HG03521 (cell line): ENCODE results near the gene RAB22A.
"Not testable (repeated sequence)": the region's sequence is repeated elsewhere in the genome, so short reads cannot be mapped to it uniquely, and the experiment has no call there.

Experiments
- ATAC-seq: cut with Tn5 transposase; IDR thresholded peaks from one replicate; pipeline ENCODE4 v1.9.1; 2021; ENCODE audit warnings: mild to moderate bottlenecking, moderate library complexity; ENCODE audit not compliant: unreplicated experiment

RAB22A gene

DNA sequence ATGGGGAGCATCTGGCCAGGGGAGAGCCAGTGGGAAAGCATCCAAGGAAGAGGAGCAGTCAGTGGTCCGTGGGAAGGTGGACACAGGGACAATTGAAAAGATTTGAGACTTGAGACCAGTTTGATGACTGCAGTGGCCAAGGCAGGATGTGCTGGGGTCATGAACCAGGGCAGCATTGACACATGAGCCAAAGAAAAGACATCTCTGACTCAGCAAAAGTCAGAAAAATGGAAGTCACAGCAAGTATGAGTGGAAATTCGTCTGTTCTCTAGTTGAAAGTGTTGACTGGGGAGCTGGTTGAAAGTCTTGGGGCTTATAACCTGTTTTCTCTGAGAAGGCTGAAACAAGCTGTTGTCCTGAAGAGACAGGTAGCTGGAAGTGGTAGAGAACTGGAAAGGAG, 31.3 kb downstream of the RAB22A start:
- no peak for ATAC-seq

DNA sequence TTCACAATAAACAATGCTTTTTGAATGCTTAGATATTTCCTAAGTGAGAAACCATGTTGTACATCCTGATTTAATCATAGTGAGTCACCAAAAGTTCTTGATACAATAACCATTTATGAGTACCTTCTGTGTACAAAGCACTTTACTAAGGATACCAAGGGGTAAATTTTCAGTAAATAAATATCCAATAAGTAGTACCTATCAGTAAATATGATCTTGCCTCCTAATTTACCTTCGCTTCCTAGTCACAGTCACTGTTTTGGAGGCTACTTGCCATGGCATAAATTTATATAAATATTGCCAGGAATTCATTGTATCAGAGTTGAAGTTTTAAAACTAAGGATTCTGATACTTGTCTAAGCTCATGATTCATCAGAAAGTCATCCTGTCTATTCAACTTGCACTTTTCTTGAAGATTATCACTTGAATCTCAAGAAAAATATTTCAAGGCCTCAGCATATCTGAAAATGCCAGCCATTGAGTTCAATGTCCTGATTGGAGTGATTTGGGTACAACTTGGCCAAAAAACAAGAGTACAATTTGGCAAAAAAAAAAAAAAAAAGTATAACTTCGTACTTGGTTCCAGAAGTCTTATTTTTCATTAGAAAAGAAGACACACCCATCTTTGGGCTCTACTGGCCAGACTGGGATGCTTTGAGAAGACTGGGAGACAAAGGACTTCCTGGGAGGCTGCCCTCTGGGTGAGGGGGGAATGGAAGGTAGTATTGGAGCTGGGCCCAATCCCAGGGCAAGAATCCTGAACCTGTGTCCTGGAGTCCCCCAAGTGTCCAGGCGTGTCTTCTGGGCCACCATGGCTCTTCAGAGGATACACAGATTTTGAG, 32.8 kb downstream of the RAB22A start:
- ATAC-seq: no peak

DNA sequence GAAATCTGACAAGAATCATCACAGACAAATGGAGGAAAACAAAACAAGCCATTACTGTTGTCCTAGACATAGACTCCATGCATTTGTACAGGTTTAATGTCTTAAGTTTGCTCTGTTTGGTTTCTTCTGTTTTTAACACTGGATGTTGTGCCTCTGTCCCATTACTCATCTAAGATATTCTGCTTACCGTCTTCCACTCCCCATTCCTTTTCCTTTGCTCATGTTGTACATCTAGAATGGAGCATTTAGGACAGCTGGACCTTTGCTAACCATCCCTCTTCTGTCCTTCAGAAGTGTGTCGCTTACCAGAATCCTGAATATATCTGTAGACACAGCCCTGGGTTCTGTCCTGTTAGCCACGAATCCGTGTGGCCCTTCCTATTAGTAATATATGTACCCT, 35.2 kb downstream of the RAB22A start:
- no peak for ATAC-seq

DNA sequence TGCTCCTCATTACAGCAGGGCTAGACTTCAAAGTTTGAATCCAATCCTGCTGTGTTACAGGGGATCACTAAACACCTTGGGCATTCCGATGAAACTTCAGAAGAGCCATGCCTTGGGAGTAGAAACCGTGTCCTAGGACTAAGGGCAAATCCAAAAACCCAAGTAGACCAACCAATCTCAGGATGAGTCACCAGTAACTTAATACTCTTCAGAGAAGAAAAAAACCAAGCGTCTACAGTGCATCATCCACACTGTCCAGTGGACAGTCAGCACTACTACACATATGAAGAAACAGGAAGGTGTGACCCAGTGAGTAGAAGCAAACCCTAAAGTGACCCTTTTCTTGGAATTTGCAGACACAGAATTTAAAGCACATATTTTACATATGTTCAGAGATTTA, 40.1 kb downstream of the RAB22A start:
- no peak for ATAC-seq

GRCh38 chr20:58352468-58352867, 43.0 kb downstream of the RAB22A start:
- ATAC-seq: no peak

DNA sequence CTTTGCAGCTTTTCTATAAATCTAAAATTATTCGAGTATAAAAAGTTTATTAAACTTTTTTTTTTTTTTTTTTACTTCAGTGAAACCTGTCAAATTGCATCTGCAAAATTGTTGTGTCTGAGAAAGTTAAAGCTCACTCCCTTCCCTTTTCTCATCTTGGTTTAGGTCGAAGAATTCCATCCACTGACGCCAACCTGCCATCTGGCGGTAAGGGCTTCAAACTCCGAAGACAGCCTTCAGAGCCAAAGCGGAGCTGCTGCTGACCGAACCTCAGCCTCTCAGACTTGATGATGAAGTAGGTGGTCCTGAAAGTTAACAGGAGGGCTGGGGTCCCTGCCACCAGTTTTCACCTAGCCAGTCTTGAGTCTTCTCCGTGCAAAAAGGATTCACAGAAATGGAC, 49.9 kb downstream of the RAB22A start:
- ATAC-seq: no peak

GRCh38 chr20:58360936-58361335, 51.4 kb downstream of the RAB22A start:
- ATAC-seq: no peak

DNA sequence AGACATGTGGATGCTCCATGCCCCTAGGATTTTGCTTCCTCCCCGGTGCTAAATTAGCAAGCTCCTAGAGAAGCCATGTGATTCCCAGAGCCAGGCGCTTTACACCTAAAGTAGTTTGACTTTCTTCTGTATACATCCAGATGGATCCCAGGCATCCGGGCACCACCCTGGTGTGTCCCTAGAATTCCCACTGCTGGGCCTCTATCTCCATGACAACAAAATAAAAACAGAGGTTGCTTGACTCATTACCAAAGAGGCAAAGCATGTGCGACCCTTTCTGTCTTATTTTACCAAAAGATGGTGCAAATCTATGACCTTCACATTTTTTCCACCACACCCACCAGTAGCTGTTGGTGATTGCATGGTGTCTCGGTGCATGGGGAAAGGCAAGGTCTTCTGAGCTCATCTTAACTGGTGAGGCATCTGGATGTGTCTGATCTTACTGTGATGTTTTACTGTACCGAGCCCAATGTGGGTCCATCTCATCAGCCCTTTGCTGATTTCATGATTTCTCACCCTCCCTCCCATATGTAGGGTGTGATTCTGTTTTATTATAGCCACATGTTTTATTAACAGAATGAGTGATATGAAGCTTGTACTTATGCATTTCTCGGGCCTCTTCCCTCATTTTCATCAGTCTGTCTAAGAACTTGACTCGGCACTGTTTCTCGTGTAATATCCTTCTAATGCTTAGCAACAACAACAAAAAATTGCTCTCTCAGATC, 52.1 kb downstream of the RAB22A start:
- no peak for ATAC-seq

- no peak for ATAC-seq
Observed at GRCh38 chr20:58362206-58362516, 52.6 kb downstream of the RAB22A start.

DNA sequence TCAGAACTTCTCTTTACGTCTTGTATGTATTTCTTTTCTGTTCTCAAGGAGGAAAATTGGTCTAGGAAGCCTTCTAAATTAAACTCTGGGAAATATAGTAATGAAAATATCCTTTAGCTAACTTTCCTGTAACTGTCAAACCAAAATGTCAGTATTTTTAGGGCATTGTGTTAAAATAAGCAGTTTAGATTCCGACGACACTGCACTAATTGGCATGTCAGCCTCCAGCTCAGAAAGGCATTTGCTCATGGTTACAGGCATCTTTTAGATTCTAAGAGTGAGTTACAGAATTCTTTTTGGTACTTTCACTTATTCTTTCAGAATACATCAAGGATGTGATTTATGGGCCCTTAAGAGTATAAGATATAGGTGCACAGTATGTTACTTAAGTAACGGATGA, 53.5 kb downstream of the RAB22A start:
- ATAC-seq: no peak

DNA sequence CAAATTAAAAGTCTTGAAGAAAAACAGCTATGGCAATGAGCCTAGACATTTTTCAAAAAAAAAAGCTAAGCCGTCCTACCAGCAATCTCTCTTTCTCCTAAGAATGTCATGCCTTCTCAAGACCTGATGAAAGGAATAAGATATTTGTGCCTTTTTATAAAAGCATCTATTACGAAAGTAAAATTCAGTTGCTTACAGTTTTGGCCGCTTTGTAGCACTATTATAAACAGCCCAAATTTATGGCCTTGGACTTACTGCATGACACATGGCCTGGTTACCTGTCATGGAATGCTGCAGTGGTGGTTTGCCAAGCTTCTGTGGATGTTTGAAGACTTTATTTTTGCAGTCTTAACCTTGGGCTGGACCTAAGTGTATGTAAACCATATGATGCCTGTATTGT, 57.4 kb downstream of the RAB22A start:
- ATAC-seq: no peak

DNA sequence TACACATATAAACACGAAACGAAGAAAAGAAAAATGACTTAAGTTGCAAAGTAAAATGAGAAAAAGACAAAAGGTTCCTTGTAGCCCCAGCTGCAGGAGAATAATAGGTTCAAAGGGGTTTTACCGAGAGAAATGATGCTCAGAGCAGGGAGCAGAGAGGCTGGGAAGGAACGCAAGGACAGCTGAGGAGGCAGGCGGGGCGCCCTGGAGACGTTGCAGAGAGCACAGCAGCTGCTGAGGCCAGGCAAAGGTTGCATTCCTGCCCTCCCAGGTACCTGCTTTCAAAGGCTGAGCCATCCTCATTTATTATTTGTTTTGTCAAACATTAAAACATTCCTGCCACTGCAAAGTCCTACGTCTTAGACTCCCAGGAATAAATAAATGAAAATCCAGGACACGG, 63.3 kb downstream of the RAB22A start:
- ATAC-seq: no peak

GRCh38 chr20:58373296-58373695, 63.8 kb downstream of the RAB22A start:
- not testable (repeated sequence) for ATAC-seq

DNA sequence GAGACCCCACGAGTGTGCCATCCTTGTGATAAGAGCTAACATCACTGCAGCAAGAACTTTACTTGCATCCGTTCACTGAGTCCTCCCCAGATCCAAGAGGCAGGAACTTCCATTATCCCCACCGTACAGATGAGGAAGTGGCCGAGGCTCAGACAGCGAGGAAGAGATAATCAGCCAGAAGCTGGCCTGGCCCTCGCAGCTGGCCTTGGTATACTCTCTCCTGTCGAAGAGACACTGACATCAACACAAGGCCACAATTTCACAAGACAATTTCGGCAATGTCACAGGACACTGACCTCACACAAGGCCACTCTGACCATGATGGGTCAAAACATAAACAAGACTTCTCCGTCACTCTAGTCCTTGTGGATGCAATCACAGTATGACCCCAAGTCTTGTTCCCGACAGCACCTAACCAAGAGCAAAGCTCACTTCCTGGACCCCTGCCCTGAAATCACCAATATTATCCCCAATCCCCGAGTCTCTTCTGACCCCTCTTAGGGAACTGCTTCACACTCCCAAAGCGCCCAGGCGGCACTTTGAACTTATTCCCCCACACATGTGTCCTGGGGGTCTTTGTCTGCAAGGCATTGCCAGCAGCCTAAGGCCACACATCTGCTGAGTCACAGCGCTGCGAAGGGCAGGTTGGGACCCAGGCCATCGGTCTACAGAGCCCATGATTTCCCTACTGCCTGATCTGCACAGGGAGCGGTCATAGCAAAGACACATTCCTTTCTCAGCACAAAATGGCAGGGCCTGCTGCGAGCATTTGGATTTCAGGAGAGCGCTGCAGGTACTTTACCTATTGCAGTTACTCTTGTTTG, 64.7 kb downstream of the RAB22A start:
- ATAC-seq: no peak

- no peak for ATAC-seq
Observed at GRCh38 chr20:58374906-58375758, 65.6 kb downstream of the RAB22A start.

DNA sequence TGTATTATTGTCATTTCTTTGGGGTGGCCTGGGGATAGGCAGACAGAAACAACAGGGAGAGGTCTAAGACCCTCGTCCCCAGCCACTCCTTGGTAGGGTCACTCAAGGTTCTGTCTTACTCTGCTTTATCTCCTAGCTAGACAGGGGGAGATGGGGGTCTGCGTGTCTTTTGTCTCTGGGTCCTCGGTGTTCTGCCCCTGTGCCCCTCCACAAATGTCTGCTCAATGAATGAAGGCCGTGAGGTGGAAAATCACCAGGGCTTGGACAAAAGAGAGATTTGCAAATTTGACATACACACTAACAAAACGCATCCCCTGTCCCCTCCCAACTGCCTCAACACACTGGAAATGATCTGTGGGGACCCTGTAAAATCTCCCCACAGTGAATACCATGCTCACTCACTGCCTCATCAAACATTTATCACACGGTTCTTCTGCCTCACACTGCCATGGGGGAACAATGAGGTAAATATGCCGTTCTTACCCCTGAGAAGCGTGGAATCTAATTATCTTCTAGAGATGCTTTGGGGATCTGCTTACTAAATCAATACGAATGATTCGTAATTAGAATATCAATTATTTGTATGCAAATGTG, 66.3 kb downstream of the RAB22A start:
- no peak for ATAC-seq

- no peak for ATAC-seq
Observed at GRCh38 chr20:58377017-58377416, 67.5 kb downstream of the RAB22A start.

- ATAC-seq: no peak
Observed at GRCh38 chr20:58377766-58378401, 68.4 kb downstream of the RAB22A start.

DNA sequence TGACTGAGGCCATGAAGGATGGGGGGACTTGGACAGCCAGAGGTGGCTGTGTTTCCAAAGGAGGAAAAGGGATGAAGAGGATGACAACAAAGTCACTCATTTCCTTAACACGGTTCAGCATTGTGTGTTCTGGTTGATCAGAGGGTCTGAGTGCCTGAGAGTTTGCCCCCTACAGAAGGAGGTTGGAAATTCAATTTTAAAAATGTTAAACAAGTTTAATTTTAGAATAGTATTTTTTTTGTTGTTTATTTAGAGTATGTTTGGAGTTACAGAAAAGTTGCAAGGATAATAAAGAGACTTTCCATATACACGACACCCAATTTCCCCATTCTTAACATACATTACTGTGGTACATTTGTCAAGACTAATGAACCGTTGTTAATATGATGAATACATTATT, 69.2 kb downstream of the RAB22A start:
- ATAC-seq: no peak

- no peak for ATAC-seq
Observed at GRCh38 chr20:58381627-58382026, 72.1 kb downstream of the RAB22A start.
